Natural killer cell (primary cell): Measurements from ENCODE around the gene FRAT2. TPM values are rescaled to one million over a fixed set of nuclear protein-coding genes. Genes with fewer than 3 reads are reported as not detected.

Experiments
- ATAC-seq, 3 donors: fragments of 150-1000 bp in 2 of 3; fragments of 200-7000 bp in 1 of 3; cut with Tn5 transposase; 1 replicate in 1 of 3; 2 replicates in 2 of 3; pipeline ENCODE4 v1.10.0; 2021; ENCODE audit warnings: mild to moderate bottlenecking in 2 of 3, moderate library complexity in 2 of 3
- DNase-seq, 2 donors: peaks; one replicate each; pipeline versions ENCODE4 v3.0.0 to v3.0.0-alpha.2; 2013 to 2021; ENCODE audit warnings: mixed read lengths in 1 of 2
- H3K27ac ChIP-seq: one replicate; pipeline ENCODE4 v1.5.1; 2013; ENCODE audit warnings: mild to moderate bottlenecking, low read length
- H3K27me3 ChIP-seq: one replicate; pipeline ENCODE4 v1.6.1; 2013; ENCODE audit warnings: low read length; ENCODE audit not compliant: control insufficient read depth, insufficient read depth
- H3K36me3 ChIP-seq: one replicate; pipeline ENCODE4 v1.6.1; 2013; ENCODE audit warnings: low read length; ENCODE audit not compliant: control insufficient read depth, insufficient read depth
- H3K4me1 ChIP-seq: one replicate; pipeline ENCODE4 v1.6.1; 2013; ENCODE audit warnings: low read length; ENCODE audit not compliant: control insufficient read depth, insufficient read depth
- H3K4me3 ChIP-seq: one replicate; pipeline ENCODE4 v1.5.1; 2013; ENCODE audit warnings: low read length
- H3K9me3 ChIP-seq: one replicate; pipeline ENCODE4 v1.6.1; 2013; ENCODE audit warnings: low read length; ENCODE audit not compliant: control insufficient read depth, insufficient read depth
- H3K27ac Mint-ChIP-seq, 2 donors: one replicate each; pipeline ENCODE4 v1.8.0; 2022; ENCODE audit warnings: mild to moderate bottlenecking in 2 of 2, mixed read lengths in 2 of 2, moderate library complexity in 1 of 2
- H3K27me3 Mint-ChIP-seq, 2 donors: one replicate each; pipeline ENCODE4 v1.8.0; 2022; ENCODE audit warnings: low read depth in 2 of 2, mixed read lengths in 2 of 2
- H3K36me3 Mint-ChIP-seq: one replicate; pipeline ENCODE4 v1.8.0; 2022; ENCODE audit warnings: mixed read lengths
- H3K4me1 Mint-ChIP-seq, 2 donors: one replicate each; pipeline ENCODE4 v1.8.0; 2022; ENCODE audit warnings: mixed read lengths in 2 of 2
- H3K4me3 Mint-ChIP-seq: one replicate; pipeline ENCODE4 v1.8.0; 2022; ENCODE audit warnings: mild to moderate bottlenecking, moderate library complexity, mixed read lengths
- H3K9me3 Mint-ChIP-seq, 2 donors: one replicate each; pipeline ENCODE4 v1.8.0; 2022; ENCODE audit warnings: mixed read lengths in 2 of 2
- WGBS: methylation state at CpG from one replicate; pipeline ENCODE4 v1.1.7; 2013; ENCODE audit warnings: missing lambda C conversion rate; ENCODE audit not compliant: insufficient coverage; 5-methylcytosine and 5-hydroxymethylcytosine counted together
- intact Hi-C: fragments of 100-400 bp; cut with micrococcal nuclease; formaldehyde crosslinking; loops from one replicate; pipeline ENCODE4 v1.14.2; 2022
- total RNA-seq, 4 donors: library from RNA; stranded (reverse); fragments of 120-200 nt in 1 of 4; gene quantifications; one replicate each; pipeline versions ENCODE4 v1.2.3 to v1.2.4, GENCODE V29; 2013 to 2022
- TF ChIP-seq, protein P1 (sequence below): fragments of 200-600 bp; IDR thresholded peaks from one replicate; pipeline ENCODE4 v1.8.0; 2022; ENCODE audit warnings: antibody characterized with exemption

Gene FRAT2, protein sequence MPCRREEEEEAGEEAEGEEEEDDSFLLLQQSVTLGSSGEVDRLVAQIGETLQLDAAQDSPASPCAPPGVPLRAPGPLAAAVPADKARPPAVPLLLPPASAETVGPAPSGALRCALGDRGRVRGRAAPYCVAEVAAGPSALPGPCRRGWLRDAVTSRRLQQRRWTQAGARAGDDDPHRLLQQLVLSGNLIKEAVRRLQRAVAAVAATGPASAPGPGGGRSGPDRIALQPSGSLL
- 10 to 100 TPM; 18.7 to 23.4 (median 22.2) TPM for total RNA-seq
- 27.4 TPM for total RNA-seq (2013)

DNA sequence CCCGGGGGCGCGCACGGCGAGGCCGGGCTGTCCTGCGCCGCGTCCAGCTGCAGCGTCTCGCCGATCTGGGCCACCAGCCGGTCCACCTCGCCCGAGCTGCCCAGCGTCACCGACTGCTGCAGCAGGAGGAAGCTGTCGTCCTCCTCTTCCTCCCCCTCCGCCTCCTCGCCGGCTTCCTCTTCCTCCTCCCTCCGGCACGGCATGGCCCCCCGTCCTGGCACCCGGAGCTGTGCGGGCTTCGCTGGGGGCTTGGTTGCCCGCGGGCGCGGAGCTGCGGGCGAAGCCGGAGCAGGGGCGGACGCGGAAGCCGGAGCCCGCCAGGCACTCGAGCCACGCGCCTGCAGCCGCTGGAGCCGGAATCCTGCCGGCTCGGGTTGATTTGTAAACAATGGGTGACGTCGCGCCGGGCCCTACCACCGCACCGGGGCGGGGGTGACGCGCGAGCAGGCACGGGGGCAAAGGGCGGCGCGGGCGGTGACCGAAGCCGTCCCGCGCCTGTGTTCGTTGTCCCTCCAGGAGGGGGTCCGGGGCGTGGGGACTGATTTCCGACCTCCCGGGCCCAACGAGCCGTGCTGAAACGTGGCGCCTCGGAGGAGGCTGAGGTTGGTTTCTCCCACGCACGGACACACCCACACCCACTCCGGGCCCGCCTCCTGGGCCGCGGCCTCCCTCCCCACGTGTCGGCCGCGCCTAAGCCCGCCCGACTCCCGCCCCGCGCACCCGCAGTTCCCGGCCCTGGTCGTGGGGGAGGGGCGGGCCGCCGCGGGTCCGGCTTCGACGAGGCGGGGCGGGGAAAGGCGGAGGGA lies at the start of gene FRAT2:
FRAT2 (minus strand) TSS at position 360 of the 806 bp plus-strand sequence; CDS start at position 203, 157 bp downstream.
- Mint-ChIP-seq H3K27ac (peak within 1 kb of the TSS; percentile 85), H3K9me3 (no peaks in the 10 kb centered on the region), H3K4me1 (peaks cover 24 to 35% of the 10 kb centered on the region in 2 donors), H3K27me3 (peaks cover 0 to 2% of the 10 kb centered on the region in 2 donors), H3K4me3 (peak within 1 kb of the TSS; percentile 95), H3K36me3 (no peaks in the 10 kb centered on the region)
- ATAC-seq (peak; percentile 89 to 95 (median 91)), DNase-seq (peak; percentile 89 to 94)
- TF ChIP-seq, protein P1, sequence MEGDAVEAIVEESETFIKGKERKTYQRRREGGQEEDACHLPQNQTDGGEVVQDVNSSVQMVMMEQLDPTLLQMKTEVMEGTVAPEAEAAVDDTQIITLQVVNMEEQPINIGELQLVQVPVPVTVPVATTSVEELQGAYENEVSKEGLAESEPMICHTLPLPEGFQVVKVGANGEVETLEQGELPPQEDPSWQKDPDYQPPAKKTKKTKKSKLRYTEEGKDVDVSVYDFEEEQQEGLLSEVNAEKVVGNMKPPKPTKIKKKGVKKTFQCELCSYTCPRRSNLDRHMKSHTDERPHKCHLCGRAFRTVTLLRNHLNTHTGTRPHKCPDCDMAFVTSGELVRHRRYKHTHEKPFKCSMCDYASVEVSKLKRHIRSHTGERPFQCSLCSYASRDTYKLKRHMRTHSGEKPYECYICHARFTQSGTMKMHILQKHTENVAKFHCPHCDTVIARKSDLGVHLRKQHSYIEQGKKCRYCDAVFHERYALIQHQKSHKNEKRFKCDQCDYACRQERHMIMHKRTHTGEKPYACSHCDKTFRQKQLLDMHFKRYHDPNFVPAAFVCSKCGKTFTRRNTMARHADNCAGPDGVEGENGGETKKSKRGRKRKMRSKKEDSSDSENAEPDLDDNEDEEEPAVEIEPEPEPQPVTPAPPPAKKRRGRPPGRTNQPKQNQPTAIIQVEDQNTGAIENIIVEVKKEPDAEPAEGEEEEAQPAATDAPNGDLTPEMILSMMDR = no peak
- intact Hi-C loops = loop anchor here (2.0 to 10.0 kb wide), 4 partner anchors 22 to 70 kb away; partner anchors contain the start of genes ARHGAP19 and RRP12
- under 1% methylated on average over 93 of the region's 103 CpGs for WGBS
- no peaks in the 10 kb centered on the region for H3K9me3 ChIP-seq
- peak within 1 kb of the TSS; percentile 69 for H3K4me3 ChIP-seq
- H3K27me3 ChIP-seq = peaks cover 2% of the 10 kb centered on the region
- H3K4me1 ChIP-seq = peaks cover 32% of the 10 kb centered on the region
- H3K36me3 ChIP-seq = no peaks in the 10 kb centered on the region
- peak within 1 kb of the TSS; percentile 100 for H3K27ac ChIP-seq

DNA sequence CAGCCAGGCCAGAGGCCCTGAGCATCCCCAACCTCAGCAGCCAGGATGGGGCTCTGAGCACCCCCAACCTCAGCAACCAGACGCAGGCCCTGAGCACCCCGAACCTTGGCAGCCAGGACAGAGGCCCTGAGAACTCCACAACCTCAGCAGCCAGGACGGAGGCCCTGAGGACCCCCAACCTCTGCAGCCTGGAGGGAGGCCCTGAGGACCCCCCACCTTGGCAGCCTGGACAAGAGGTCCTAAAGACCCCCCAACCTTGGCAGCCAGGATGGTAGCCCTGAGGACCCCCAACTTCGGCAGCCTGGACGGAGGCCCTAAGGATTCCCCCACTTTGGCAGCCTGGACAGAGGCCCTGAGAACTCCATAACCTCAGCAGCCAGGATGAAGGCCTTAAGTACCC lies 49.6 kb upstream of the FRAT2 start:
- H3K4me1 ChIP-seq = no peaks in the 10 kb centered on the region
- no peak overlapping the region for H3K4me3 Mint-ChIP-seq
- DNase-seq (no peak), ATAC-seq (peak in 1 of 3 donors; percentile 3)
- no peaks in the 10 kb centered on the region for H3K4me1 Mint-ChIP-seq
- no peak overlapping the region for H3K27ac ChIP-seq
- H3K27me3 Mint-ChIP-seq = no peaks in the 10 kb centered on the region
- H3K36me3 Mint-ChIP-seq = no peaks in the 10 kb centered on the region
- no peak overlapping the region for H3K27ac Mint-ChIP-seq
- H3K9me3 Mint-ChIP-seq = no peaks in the 10 kb centered on the region
- WGBS = 98% methylated on average over 5 of the region's 5 CpGs
- H3K9me3 ChIP-seq = no peaks in the 10 kb centered on the region
- TF ChIP-seq, protein P1 = no peak
- H3K36me3 ChIP-seq = peaks cover 26% of the 10 kb centered on the region
- intact Hi-C loops = no loop called here
- no peaks in the 10 kb centered on the region for H3K27me3 ChIP-seq
- no peak overlapping the region for H3K4me3 ChIP-seq

DNA sequence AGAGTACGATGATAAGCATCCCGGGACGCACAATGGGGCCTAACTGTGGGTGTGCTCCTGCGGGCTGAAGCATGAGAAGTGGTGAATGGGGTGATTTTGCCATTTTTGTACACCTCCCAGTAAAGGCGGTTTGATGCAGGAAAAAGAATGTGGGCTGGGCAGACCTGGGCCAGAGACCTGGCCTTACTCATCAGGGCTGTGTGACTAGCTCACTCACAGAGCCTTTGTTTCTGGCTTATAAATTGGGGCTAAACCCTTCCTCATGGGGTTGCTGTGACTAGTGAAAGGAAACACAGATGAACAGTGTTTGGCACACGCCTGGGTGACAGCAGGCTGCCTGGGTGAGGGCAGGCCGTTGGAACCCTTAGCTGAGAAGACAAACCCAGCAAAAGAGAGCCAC lies 48.6 kb upstream of the FRAT2 start:
- TF ChIP-seq, protein P1 = no peak
- Histone ChIP-seq H3K36me3 (peaks cover 25% of the 10 kb centered on the region), H3K27me3 (no peaks in the 10 kb centered on the region), H3K4me1 (no peaks in the 10 kb centered on the region), H3K9me3 (no peaks in the 10 kb centered on the region), H3K27ac (no peak overlapping the region), H3K4me3 (no peak overlapping the region)
- DNase-seq (no peak), ATAC-seq (no peak)
- no peaks in the 10 kb centered on the region for H3K4me1 Mint-ChIP-seq
- intact Hi-C loops = no loop called here
- H3K27me3 Mint-ChIP-seq = no peaks in the 10 kb centered on the region
- H3K27ac Mint-ChIP-seq = peak overlapping the region in 1 of 2 donors; percentile 13
- no peak overlapping the region for H3K4me3 Mint-ChIP-seq
- H3K9me3 Mint-ChIP-seq = no peaks in the 10 kb centered on the region
- no peaks in the 10 kb centered on the region for H3K36me3 Mint-ChIP-seq
- WGBS = 96% methylated on average over 7 of the region's 7 CpGs
